SJCRH30 (cell line): ENCODE measurements around the gene WHAMM. TPM values are rescaled to one million over a fixed set of nuclear protein-coding genes. Genes with fewer than 3 reads are reported as not detected.
A peak's percentile ranks its signal among the peaks of the same experiment; 100 is the strongest.

Experiments
- DNase-seq, 2 experiments: peaks; one replicate each; pipeline ENCODE4 v3.0.0-alpha.2; 2015 to 2020
- H3K27ac ChIP-seq: fragments of 250-450 bp; sonication (Bioruptor Pico); 2 replicates; pipeline ENCODE4 v1.5.1; 2020; ENCODE audit warnings: mild to moderate bottlenecking, moderate library complexity
- H3K27me3 ChIP-seq: fragments of 250-450 bp; sonication (Bioruptor Pico); 2 replicates; pipeline ENCODE4 v1.5.1; 2020; ENCODE audit warnings: mild to moderate bottlenecking, moderate library complexity
- H3K36me3 ChIP-seq: fragments of 250-450 bp; sonication (Bioruptor Pico); 2 replicates; pipeline ENCODE4 v1.5.1; 2020; ENCODE audit warnings: mild to moderate bottlenecking, moderate library complexity
- H3K4me1 ChIP-seq: fragments of 250-450 bp; sonication (Bioruptor Pico); 2 replicates; pipeline ENCODE4 v1.5.1; 2020; ENCODE audit warnings: mild to moderate bottlenecking, moderate library complexity
- H3K4me3 ChIP-seq: fragments of 250-450 bp; sonication (Bioruptor Pico); 2 replicates; pipeline ENCODE4 v1.5.1; 2020; ENCODE audit warnings: mild to moderate bottlenecking, moderate library complexity
- H3K9me3 ChIP-seq: fragments of 250-450 bp; sonication (Bioruptor Pico); replicated peaks from 2 replicates; pipeline ENCODE4 v1.5.1; 2020; ENCODE audit warnings: mild to moderate bottlenecking, moderate library complexity
- total RNA-seq: library from RNA; depleted of rRNA; stranded (reverse); fragments of >200 nt; shearing (Covaris generic); gene quantifications from 2 replicates; pipeline ENCODE4 v1.2.3, GENCODE V29; 2014

Gene WHAMM
- total RNA-seq, 1 experiment from 2014 or later: 5.2 TPM

- no peak for DNase-seq
- Histone ChIP-seq H3K9me3 (no peaks in the 10 kb centered on the region), H3K4me3 (no peak overlapping the region), H3K36me3 (no peaks in the 10 kb centered on the region; the same call in 1 of the 2 replicates), H3K4me1 (no peaks in the 10 kb centered on the region), H3K27me3 (no peaks in the 10 kb centered on the region), H3K27ac (no peak overlapping the region)
These were observed 30.7 kb downstream of the WHAMM start for GRCh38 chr15:82840166-82840565.

GRCh38 chr15:82843566-82843965 lies 34.1 kb downstream of the WHAMM start:
- no peaks in the 10 kb centered on the region for H3K27me3 ChIP-seq
- no peak overlapping the region for H3K4me3 ChIP-seq
- no peak for DNase-seq
- no peaks in the 10 kb centered on the region for H3K36me3 ChIP-seq
- no peaks in the 10 kb centered on the region for H3K9me3 ChIP-seq
- no peaks in the 10 kb centered on the region for H3K4me1 ChIP-seq
- H3K27ac ChIP-seq: no peak overlapping the region

GRCh38 chr15:82845686-82846085 lies 36.3 kb downstream of the WHAMM start:
- no peak for DNase-seq
- H3K4me3 ChIP-seq: no peak overlapping the region

GRCh38 chr15:82846621-82847020 lies 37.2 kb downstream of the WHAMM start:
- Histone ChIP-seq H3K36me3 (no peaks in the 10 kb centered on the region), H3K4me3 (no peak overlapping the region), H3K4me1 (no peaks in the 10 kb centered on the region; the same call in 1 of the 2 replicates), H3K27me3 (no peaks in the 10 kb centered on the region), H3K27ac (no peak overlapping the region), H3K9me3 (no peaks in the 10 kb centered on the region)
- DNase-seq: no peak

More at GRCh38 chr15:82845686-82846085, 36.3 kb downstream of the WHAMM start:
- Histone ChIP-seq H3K9me3 (no peaks in the 10 kb centered on the region), H3K27ac (no peak overlapping the region), H3K4me1 (no peaks in the 10 kb centered on the region; the same call in 1 of the 2 replicates), H3K36me3 (no peaks in the 10 kb centered on the region), H3K27me3 (no peaks in the 10 kb centered on the region)

GRCh38 chr15:82847703-82848102 lies 38.3 kb downstream of the WHAMM start:
- H3K9me3 ChIP-seq: no peaks in the 10 kb centered on the region
- H3K36me3 ChIP-seq: no peaks in the 10 kb centered on the region
- no peak for DNase-seq
- no peak overlapping the region for H3K27ac ChIP-seq
- no peaks in the 10 kb centered on the region; the same call in 1 of the 2 replicates for H3K4me1 ChIP-seq
- H3K4me3 ChIP-seq: no peak overlapping the region
- no peaks in the 10 kb centered on the region for H3K27me3 ChIP-seq

- no peaks in the 10 kb centered on the region for H3K27me3 ChIP-seq
- no peak for DNase-seq
- H3K27ac ChIP-seq: no peak overlapping the region
- no peaks in the 10 kb centered on the region for H3K36me3 ChIP-seq
- H3K4me1 ChIP-seq: no peaks in the 10 kb centered on the region; the same call in 1 of the 2 replicates
- no peaks in the 10 kb centered on the region for H3K9me3 ChIP-seq
- H3K4me3 ChIP-seq: no peak overlapping the region
These were observed 39.0 kb downstream of the WHAMM start for GRCh38 chr15:82848241-82848993.

GRCh38 chr15:82849556-82850512 lies 40.4 kb downstream of the WHAMM start:
- Histone ChIP-seq H3K4me3 (no peak overlapping the region), H3K27ac (no peak overlapping the region), H3K27me3 (no peaks in the 10 kb centered on the region), H3K4me1 (no peaks in the 10 kb centered on the region; the same call in 1 of the 2 replicates), H3K9me3 (no peaks in the 10 kb centered on the region), H3K36me3 (no peaks in the 10 kb centered on the region)
- DNase-seq: peak; percentile 57 to 75

- H3K27ac ChIP-seq: no peak overlapping the region
- H3K4me3 ChIP-seq: no peak overlapping the region
- H3K36me3 ChIP-seq: no peaks in the 10 kb centered on the region
- DNase-seq: no peak
- H3K9me3 ChIP-seq: no peaks in the 10 kb centered on the region
- H3K27me3 ChIP-seq: no peaks in the 10 kb centered on the region
- no peaks in the 10 kb centered on the region; the same call in 1 of the 2 replicates for H3K4me1 ChIP-seq
These were observed 41.3 kb downstream of the WHAMM start for GRCh38 chr15:82850731-82851130.

GRCh38 chr15:82851306-82851850 lies 42.0 kb downstream of the WHAMM start:
- no peak for DNase-seq
- no peaks in the 10 kb centered on the region for H3K36me3 ChIP-seq

GRCh38 chr15:82851981-82852511 lies 42.6 kb downstream of the WHAMM start:
- Histone ChIP-seq H3K27me3 (no peaks in the 10 kb centered on the region), H3K4me1 (no peaks in the 10 kb centered on the region; the same call in 1 of the 2 replicates), H3K9me3 (no peaks in the 10 kb centered on the region), H3K27ac (no peak overlapping the region), H3K4me3 (no peak overlapping the region), H3K36me3 (no peaks in the 10 kb centered on the region)
- DNase-seq: no peak

More at GRCh38 chr15:82851306-82851850, 42.0 kb downstream of the WHAMM start:
- H3K4me1 ChIP-seq: no peaks in the 10 kb centered on the region; the same call in 1 of the 2 replicates
- no peak overlapping the region for H3K4me3 ChIP-seq
- H3K27me3 ChIP-seq: no peaks in the 10 kb centered on the region
- no peak overlapping the region for H3K27ac ChIP-seq
- H3K9me3 ChIP-seq: no peaks in the 10 kb centered on the region

GRCh38 chr15:82852941-82853561 lies 43.6 kb downstream of the WHAMM start:
- DNase-seq: no peak
- H3K4me1 ChIP-seq: no peaks in the 10 kb centered on the region; the same call in 1 of the 2 replicates
- H3K27me3 ChIP-seq: no peaks in the 10 kb centered on the region

GRCh38 chr15:82854554-82854953 lies 45.1 kb downstream of the WHAMM start:
- no peaks in the 10 kb centered on the region for H3K9me3 ChIP-seq
- H3K36me3 ChIP-seq: no peaks in the 10 kb centered on the region
- no peak for DNase-seq
- H3K27ac ChIP-seq: no peak overlapping the region
- H3K4me1 ChIP-seq: no peaks in the 10 kb centered on the region; the same call in 1 of the 2 replicates
- H3K27me3 ChIP-seq: no peaks in the 10 kb centered on the region
- H3K4me3 ChIP-seq: no peak overlapping the region

More at GRCh38 chr15:82852941-82853561, 43.6 kb downstream of the WHAMM start:
- Histone ChIP-seq H3K27ac (no peak overlapping the region), H3K9me3 (no peaks in the 10 kb centered on the region), H3K4me3 (no peak overlapping the region), H3K36me3 (no peaks in the 10 kb centered on the region)

GRCh38 chr15:82855286-82856100 lies 46.1 kb downstream of the WHAMM start:
- DNase-seq: no peak
- Histone ChIP-seq H3K27ac (no peak overlapping the region), H3K36me3 (no peaks in the 10 kb centered on the region), H3K4me1 (no peaks in the 10 kb centered on the region; the same call in 1 of the 2 replicates), H3K4me3 (no peak overlapping the region), H3K27me3 (no peaks in the 10 kb centered on the region), H3K9me3 (no peaks in the 10 kb centered on the region)
